Activated CD4-positive, alpha-beta T cell treated with anti-CD3 and anti-CD28 coated beads, Interleukin-2, amount 50 U/mL, for 48 hours (primary cell): ENCODE data around the gene SH3BGRL3.

Experiments
- DNase-seq, 2 experiments: peaks; one replicate each; pipeline ENCODE4 v3.0.0-alpha.2; 2020

The SH3BGRL3 gene

DNA sequence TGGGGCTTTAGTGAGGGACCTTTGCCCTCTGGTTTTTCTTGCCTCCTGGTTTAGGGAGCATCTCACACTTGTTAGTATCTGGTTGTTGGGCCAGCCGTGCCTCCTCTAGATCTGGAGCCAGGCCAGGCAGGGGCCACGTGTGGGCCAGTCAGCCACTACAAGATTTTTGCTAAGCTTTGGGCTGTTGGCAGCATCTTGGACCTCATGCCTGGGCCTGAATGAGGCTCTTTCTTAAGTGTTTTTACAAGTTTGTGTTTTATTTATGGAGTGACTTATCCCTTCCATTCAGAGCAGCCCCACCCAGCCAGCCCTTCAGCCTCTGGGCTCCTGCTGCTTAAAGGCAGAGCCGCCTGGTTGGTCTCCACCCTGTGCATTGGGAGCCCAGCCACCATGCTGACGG, 1.6 kb upstream of the SH3BGRL3 start:
- DNase-seq = peak; percentile 21 to 35

DNA sequence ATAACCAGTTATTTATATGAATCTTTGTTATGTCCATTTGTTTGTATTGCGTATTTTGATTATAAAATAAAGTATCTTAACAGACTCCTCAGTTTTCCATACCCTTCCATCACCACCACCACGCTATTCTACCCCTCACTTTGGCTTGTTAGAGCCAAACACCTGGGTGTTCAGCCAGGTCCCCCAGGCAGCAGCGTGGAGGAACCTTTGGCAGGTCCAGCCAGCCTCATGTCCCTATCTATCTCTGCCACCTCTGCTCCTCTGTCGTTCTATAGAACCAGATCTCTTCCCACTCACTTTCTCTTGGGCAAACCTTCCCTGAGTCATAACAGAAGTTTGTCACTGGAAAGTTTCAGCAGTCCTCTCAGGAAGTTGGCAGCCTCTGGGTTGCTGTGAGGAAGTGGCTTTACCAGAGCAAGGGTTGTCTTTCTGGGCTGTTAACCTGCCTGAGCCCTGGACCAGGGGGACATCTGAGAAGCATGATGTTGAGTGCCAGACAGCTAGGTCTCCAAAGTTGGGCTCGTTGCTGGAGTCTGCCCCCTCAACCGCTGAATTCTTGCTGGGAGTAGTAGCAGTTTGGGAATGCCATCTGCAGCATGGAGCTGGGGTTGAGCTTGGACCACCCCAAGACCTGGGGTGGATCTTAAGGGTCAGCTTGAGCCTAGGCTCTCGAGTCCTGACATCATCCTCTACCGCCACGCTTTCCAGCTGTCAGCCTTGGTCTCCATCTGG, 996 bp upstream of the SH3BGRL3 start:
- peak; percentile 58 to 70 for DNase-seq

DNA sequence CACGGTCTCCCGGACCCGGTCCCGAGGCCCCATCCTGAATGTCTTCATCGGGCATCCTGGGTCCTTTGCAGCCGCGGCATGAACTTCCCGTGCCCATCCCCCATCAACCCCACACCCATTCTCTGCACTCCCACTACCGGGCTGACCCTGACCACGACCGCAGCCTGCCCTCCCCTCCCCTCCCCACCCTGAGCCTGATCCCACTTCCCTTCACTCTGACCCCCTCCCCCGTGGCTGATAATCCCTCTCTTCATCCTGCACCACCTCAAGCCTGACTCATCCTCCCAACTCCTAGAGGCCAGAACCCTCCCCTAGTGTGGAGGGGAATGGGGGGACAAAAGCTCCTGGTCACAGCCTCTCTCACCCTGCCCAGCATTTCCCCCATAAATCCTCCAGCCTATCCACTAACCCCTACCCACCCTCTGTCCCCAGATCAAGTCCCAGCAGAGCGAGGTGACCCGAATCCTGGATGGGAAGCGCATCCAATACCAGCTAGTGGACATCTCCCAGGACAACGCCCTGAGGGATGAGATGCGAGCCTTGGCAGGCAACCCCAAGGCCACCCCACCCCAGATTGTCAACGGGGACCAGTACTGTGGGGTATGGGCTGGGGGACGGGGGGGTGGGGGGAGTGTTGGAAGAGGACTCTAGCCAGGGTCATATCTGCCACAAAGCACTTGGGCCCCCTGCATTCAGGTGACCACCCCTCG, 602 bp downstream of the SH3BGRL3 start:
- peak; percentile 34 to 50 for DNase-seq

DNA sequence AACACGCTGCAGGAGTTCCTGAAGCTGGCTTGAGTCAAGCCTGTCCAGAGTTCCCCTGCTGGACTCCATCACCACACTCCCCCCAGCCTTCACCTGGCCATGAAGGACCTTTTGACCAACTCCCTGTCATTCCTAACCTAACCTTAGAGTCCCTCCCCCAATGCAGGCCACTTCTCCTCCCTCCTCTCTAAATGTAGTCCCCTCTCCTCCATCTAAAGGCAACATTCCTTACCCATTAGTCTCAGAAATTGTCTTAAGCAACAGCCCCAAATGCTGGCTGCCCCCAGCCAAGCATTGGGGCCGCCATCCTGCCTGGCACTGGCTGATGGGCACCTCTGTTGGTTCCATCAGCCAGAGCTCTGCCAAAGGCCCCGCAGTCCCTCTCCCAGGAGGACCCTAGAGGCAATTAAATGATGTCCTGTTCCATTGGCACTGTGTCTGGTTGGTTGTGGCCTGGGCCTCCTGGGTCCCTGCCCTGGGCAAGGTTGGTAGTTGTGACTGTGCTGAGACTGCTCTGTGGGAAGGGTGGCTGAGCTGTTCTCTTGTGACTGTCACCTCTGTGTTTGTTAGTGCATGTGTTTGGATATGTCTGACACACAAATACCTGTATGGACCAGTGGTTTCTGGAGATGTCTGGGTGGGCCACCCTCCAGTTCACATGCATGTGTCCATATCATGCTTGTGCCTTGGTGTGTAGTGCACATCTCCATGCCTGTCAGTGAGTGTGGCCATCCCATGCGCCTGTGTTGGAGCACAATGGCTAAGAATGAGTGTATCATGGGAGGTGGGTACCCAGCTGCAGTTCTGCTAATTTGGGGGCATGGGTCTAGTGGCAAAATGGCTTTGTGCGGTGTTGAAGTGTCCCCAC, 1.4 kb downstream of the SH3BGRL3 start:
- DNase-seq = peak; percentile 21 to 25

DNA sequence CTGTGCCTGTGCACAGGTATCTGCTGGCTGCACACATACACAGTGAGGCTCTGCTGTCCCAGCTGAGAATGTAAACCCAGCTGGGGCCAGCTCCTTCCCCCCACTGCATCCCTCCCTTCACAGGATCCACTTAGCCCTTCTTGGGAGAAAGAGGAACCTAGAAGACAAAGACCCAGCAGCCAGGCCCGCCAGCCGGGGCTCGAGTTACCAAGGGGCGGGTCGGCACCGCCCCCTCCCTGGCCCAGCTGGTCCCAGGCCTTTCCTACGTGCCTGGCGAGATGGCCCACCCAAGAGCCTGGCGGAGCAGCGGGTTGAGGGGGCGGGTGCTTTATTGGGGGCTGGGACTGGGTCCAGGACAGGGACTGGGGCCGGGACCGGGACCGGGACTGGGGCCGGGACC, 2.1 kb downstream of the SH3BGRL3 start:
- no peak for DNase-seq

DNA sequence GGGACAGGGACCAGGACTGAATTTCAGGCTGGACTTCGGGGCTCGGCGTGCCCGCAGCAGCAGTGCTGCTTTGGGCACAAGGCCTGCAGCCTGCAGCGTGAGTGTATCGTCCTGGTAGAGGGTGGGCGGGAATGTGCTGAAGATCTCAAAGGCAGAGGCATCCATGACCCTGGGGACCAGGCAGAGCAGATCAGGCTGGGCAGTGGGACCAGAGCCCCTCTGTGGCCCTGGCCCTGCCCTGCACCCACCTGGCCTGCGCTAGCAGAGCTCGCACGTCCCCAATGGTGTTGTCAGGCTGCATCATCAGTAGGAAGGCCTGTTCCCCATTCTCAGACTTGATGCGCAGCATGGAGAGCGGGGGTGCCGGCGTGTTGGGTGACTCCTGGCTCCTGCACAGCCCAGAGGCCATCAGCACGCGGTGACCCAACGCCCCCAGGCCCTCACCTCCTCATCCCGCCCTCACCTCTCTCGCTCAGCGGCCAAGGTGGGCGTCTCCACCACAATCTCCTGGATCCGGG, 2.6 kb downstream of the SH3BGRL3 start:
- peak in 1 of 2 experiments; percentile 5 for DNase-seq

DNA sequence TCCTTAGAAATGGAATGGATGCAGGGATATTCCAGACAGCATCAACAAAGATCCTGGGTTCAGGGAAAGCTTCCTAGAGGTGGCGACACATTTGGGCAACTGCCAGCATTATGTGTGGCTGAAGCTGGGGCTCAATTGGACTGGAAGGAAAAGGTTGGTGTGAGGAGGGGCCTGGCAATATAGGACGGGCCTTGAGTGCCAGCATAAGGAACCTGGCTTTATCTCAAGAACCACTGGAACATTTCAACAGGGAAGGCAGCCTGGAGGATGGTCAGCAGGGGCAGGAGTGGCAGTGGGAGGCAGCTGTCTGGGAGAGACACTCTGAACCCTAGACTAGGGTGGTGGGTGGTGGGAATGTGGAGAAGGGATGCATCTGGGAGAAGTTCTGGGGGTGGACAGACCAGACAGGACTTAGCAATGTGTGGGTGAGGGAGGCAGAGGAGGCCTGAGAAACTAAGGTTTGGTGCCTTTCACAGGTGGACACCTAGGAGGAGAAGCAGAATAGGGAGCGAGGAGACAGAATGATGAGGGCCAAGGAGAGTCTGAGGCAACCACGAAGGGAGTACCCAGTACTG, 3.5 kb downstream of the SH3BGRL3 start:
- peak in 1 of 2 experiments; percentile 6 for DNase-seq

DNA sequence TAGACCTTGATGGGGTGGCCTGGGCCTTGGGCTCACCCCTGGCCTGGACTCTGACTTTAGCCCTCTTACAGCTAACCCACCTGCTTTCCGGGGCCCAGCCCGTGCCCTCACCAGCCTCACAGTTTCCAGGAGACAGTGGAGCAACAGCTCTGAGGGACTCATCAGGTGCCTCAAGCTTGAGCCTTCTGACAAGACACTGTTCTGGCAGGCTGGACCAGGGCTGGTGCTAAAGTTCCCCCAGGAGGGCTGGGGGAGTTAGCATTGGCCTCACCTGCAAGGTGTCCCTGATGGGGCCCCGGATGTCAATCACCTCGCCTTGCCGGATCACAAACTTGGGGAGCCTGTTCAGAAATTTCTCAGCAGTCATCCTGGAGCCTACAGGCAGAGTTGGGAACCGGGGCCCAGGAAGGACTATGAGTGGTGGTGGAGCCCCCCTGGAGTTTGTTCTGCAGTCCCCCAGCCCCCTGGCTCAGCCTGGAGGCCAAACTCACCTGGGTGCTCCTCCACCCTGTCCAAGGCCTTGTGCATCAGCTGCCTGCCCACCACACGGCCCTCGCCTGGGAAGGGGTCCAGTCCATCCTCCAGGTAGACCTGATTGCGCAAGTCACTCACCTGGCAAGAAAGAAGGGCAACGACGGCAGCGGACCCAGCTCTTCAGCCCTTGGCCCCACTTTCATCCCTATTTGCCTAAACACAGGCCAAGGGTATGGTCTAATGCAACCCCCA, 4.1 kb downstream of the SH3BGRL3 start:
- DNase-seq = peak; percentile 10 to 29

DNA sequence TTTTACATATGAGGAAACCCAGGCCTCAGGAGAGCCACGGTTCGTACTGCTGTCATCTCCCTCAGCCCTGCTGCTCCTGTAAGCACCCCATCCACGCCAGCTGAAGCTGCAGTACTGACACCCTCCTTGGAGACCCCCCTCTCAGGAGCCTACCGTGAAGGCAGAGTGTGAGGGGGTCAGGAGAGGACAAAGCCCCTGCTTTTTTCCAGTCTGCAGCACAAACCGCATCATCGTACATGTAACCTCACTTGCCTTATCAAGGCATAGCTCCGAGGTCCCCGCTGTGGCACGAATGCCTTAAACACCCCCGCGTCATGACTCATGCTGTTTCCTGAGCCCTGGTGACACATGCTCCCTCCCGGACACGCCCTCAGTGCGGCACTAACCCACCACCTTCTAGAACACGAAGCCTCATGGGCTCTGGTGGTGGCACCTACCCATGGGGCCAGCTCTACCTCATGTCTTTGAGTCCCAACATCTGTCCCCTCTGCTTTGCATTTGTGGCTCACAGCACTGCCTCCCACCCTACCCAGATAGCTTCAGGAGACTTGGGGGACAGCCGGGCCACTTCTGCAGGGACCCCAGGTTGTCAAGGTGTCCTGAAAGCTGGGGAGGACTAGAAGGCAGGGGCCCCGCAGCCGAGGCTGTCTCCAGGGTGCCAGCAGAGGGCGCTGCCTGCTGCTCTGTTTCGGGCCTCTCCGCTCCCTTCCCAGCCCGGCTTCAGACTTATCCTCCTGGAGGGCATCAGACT, 4.9 kb downstream of the SH3BGRL3 start:
- DNase-seq = peak; percentile 96 to 97

DNA sequence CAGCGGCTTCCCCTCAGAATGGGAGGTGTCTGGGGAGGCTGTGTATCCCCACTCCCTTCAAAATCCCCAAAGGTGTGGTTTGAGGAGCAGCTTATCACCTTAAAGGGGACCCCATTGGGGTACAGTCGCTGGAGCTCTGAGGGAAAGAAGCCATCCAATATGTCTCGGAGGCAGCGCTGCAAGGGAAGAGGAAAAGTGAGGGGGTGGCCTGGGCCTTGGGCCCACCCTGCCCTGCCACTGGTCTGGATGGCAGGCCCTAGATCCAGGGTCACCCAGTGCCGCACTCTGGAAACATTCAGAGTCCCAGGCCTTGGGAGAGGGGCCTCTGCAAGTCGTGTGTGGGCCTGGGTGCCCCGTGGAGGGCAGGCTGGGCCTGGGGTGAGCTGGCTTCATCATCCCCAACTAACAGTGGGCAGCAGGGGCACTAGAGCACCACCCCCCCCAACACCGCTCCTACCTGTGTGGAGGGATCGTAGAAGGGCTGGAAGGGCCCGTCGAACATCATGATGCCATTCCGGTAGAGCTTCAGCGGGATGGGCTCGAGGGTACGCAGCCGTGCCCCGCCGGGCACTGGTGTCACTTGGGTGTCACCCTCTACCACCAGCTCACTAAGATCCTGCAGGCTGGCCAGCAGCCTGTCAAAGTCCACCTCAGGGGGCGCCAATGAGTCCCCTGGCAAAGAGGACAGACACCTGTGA, 5.6 kb downstream of the SH3BGRL3 start:
- peak; percentile 67 to 74 for DNase-seq

DNA sequence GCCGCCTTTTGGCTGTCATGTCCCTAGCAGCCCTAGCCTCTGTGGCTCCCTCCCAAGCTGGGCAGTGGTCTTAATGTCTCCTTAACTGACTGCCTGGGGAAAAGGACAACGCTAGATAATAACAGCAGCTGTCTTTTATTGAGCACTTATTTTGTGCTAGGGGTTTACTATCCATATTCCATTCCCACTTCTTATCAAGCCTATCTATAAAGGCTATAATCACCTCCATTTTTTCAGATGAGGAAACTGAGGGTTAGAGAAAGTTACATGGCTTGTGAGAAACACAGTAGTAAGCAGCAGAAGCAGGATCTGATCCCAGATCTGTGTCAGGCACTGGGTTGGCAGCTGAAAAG, 6.2 kb downstream of the SH3BGRL3 start:
- DNase-seq = no peak

DNA sequence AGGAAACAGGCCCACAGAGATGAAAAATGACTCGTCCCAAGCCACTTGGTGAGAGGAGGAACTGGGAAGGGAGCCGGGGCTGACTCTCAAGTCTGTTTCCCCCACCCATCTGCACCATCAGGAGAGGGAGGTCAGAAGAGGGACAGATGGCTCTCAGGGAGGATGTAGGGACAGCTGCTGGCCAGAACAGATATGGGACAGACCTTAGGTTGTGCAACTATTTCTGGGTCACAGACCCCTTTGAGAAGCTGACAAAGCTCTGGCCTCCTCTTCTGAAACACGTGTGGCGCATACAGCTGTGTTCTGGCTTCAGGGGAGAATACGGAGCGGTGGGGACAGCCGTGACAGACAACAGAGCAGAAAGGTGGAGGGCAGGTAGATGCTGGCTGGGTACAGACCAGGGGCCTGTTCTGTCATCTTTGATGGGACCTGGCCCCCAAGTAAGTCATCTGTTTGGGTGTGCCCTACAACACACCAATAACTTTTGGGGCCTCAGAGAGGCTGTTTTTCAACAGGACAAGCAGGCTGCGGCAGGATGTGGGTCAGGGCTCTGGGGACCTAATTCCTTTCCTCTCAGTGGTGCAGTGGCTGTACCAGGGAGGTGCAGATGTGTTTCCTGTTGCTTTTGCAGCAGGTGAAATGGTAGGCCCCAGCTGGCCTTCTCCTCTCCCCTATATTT, 7.3 kb downstream of the SH3BGRL3 start:
- DNase-seq = peak; percentile 72 to 77

DNA sequence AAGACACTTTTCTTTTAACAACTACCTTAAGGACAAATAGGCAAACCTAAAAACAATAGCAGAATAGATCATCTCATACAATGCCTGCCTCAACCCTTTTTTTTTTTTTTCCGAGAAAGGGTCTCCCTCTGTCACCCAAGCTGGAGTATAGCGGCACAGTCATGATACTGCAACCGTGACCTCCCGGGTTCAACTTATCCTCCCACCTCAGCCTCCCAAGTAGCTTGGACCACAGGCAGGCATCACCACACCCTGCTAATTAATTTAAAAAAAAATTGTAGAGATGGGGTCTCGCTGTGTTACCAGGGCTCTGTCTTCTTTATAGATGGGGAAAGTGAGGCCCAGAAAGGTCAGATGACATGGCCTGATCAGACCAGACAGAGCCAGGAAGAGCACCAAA, 7.9 kb downstream of the SH3BGRL3 start:
- peak in 1 of 2 experiments; percentile 8 for DNase-seq

DNA sequence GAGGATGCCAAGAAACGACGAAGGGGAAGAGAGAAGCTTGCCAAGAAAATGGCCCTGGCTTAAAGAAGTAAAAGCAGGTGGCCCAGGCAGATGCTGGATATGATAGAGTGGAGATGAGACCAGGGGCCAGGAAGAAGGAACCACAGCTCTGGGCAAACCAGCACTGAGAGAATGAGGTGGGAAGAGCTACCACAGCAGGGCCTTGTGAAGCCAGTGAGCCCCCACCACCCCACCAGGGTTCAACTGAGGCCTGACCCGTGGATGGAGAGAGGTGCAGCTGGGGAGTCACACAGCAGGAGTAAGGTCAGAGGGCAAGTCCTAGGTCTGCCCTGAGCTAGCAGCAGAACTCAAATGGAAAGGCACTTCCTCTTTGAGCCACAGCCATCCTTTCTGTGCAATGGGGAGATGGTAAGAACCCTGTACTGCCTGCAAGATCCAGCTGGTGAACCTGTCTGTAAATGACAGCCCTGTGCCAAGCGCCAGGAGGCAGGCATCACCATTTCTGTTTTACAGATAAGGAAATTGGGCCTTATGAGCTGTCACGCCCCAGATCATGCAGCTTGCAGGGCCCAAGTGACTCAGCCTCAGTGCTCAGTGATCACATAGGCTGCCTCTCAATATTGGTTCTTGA, 8.5 kb downstream of the SH3BGRL3 start:
- DNase-seq = peak; percentile 75 to 83

DNA sequence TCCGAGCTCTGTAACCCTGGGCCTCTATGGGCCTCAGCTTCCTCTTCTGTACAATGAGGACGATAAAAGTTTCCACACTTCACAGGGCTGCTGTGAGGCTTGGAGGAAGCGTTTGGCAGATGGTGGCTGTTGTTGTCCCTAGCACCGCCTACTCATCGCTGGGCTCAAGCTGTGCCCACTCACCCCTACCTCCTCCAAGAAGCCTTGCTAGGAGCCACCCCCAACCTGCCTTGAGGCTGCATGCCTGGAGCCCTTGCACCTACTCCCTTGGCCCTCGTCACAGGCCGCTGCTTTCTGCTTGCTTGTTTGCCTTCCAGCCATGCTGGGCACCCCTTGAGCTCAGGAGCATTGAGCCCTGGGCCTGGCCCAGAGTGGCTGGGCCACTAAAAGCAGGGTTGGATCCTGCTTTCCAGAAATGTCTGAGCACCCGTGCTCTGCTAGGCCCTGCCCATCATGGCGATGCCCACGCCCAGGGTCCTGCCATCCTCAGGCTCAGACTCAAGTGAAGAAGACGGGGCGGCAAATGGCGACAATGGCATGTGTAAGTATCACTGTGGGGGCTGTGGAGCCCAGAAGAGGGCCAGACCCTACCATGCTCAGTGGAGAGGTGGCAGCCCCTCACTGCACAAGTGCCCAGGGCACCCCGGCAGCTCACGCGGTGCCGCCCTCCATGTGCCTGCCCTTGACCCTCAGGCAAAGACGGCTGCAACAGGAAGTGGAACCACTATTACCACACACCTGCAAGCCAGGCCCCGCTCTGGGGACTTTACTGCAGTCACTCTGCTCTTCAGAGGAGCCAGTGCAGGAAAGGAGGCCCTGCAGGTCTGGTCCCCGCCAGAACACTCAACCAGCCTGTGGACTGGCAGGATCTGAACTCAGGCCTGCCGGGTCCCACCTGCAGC, 9.5 kb downstream of the SH3BGRL3 start:
- peak; percentile 41 to 47 for DNase-seq

DNA sequence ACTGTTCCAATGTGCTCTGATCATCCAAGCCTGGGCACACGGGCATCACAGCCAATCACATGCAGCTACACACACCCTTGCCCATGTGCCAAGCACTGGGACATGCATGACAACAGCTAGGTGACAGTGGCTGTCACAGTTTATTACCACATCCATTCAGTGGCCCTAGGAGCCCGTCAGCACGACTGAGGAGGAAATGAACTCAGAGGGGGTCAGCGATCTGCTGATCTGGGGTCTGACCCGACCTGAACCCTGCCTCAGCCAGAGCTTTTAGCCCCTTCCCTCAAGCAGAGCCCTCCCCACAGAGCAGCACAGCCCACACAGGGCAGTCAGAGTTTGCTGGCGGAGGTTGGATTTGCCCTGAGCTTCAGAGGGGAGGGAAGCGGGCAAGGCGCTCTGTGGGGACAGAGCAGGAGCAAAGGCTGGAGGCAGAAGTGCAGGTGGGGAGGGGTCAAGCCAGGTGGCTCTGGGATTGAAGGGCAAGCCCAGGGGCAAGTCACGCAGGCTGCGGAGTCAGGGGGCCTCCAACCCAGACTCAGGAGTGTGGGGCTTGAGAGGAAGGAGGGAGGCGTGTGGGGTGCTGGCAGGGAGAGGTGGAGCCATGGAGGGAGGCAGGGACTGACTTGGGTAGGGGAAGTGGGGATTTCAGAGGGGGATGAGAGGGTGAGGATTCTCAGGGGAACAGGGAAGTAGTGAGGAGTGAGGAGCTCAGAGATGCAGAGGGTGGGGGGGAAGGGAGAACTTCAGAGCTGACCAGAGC, 10.4 kb downstream of the SH3BGRL3 start:
- DNase-seq = peak in 1 of 2 experiments; percentile 15

DNA sequence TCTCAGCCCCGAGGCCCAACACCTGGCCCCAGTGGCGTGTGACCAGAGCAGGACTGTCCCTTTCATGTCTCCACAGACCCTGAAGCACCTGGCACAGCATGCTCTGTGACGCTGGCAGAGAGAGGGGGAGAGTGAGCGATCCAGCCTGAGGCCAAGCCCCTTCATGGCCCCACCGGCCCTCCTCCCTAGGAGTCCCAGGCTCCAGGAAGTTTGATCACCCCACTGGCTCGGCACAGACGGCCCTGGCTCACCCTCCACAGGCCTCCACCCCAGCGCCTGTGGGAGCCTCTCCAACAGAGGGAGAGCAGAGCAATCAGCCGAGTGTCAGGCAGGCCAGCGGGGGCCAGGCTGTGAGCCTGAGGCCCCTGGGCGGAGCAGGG, 11.0 kb downstream of the SH3BGRL3 start:
- no peak for DNase-seq

DNA sequence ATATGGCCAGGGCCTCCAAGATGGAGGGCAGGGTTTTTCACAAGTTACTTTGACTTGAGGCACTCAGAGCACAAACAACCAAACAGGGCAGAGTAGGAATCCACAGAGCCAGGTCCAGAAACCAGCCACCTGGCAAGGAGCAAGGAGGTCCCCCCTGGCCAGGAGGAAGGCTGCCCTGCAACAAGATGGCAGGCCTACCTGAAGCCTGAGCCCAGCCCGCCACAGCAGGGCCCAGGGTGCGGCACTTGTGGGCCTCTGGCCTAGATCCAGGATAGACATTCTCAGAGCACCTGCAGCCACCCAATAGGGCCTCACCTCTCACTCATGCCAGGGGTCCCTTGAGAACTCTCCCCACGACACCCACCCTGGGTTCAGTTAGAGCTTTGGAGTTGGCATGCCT, 11.5 kb downstream of the SH3BGRL3 start:
- no peak for DNase-seq
